ENCODE measurements around the gene ARHGAP26.

DNA sequence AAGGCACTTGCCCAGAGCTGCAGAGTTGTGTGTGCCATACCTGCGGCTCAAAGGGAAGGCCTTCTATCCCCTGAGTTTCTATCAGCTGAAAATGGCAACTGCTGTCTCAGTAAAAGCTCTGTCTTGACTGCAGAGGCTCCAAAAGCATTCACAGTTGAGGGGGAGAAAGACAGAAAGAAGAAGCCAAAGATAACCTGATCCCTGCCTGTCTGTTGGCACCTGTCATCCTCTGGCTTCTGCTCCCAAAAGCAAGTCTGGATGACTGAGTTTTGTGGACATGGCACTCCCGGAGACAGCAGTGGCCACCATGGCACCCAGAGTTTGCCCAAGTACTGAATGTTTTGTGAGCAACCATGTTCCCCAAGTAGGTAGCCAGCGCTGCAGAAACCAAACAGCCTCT lies 456.7 kb downstream of the ARHGAP26 start:
- TF ChIP-seq POLR2AphosphoS5 (IDR thresholded peaks at IDR 0.05; ENCODE audit: low read depth, low read length) (no peak), SIN3A (IDR thresholded peaks at IDR 0.05; ENCODE audit: borderline replicate concordance, insufficient read depth, low read length) (no peak), FOXP2 (optimal IDR thresholded peaks at IDR 0.05; ENCODE audit: borderline replicate concordance, extremely low read depth, extremely low read length, insufficient read depth) (no peak), TAF1 (IDR thresholded peaks at IDR 0.05; ENCODE audit: borderline replicate concordance, insufficient read depth, low read length) (no peak)
- TF ChIP-seq, protein P1, sequence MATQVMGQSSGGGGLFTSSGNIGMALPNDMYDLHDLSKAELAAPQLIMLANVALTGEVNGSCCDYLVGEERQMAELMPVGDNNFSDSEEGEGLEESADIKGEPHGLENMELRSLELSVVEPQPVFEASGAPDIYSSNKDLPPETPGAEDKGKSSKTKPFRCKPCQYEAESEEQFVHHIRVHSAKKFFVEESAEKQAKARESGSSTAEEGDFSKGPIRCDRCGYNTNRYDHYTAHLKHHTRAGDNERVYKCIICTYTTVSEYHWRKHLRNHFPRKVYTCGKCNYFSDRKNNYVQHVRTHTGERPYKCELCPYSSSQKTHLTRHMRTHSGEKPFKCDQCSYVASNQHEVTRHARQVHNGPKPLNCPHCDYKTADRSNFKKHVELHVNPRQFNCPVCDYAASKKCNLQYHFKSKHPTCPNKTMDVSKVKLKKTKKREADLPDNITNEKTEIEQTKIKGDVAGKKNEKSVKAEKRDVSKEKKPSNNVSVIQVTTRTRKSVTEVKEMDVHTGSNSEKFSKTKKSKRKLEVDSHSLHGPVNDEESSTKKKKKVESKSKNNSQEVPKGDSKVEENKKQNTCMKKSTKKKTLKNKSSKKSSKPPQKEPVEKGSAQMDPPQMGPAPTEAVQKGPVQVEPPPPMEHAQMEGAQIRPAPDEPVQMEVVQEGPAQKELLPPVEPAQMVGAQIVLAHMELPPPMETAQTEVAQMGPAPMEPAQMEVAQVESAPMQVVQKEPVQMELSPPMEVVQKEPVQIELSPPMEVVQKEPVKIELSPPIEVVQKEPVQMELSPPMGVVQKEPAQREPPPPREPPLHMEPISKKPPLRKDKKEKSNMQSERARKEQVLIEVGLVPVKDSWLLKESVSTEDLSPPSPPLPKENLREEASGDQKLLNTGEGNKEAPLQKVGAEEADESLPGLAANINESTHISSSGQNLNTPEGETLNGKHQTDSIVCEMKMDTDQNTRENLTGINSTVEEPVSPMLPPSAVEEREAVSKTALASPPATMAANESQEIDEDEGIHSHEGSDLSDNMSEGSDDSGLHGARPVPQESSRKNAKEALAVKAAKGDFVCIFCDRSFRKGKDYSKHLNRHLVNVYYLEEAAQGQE (IDR thresholded peaks at IDR 0.05; ENCODE audit: insufficient read depth in 1 of 2, low read depth in 2 of 2, low read length in 2 of 2), result no peak

Measured in PFSK-1 (cell line).